WTC11 (cell line): ENCODE data around the gene MRGPRX1. TPM values are rescaled to one million over a fixed set of nuclear protein-coding genes. Genes with fewer than 3 reads are reported as not detected.

Source experiments
- ATAC-seq: fragments of 200-7000 bp; cut with Tn5 transposase; 2 replicates; pipeline ENCODE4 v1.10.0; 2021; ENCODE audit warnings: mild to moderate bottlenecking, moderate library complexity
- CTCF ChIA-PET: fragments of 300-600 bp; sonication (Branson Sonifier 250); formaldehyde crosslinking; loops from one replicate; lab custom pipeline; 2021; ENCODE audit warnings: antibody characterized with exemption; lab: Charles Lee
- POLR2A ChIA-PET: fragments of 350-600 bp; sonication (Branson Sonifier 250); formaldehyde crosslinking; loops from one replicate; lab custom pipeline; 2021; ENCODE audit warnings: antibody characterized with exemption; lab: Charles Lee
- DNase-seq: peaks from one replicate; pipeline ENCODE4 v3.0.0; 2021; ENCODE audit warnings: low spot score
- H3K27ac Mint-ChIP-seq: 2 replicates; pipeline ENCODE4 v1.8.0; 2021; ENCODE audit warnings: mixed read lengths
- H3K27me3 Mint-ChIP-seq: 2 replicates; pipeline ENCODE4 v1.8.0; 2021; ENCODE audit warnings: low read depth, mild to moderate bottlenecking, moderate library complexity, mixed read lengths
- H3K36me3 Mint-ChIP-seq: 2 replicates; pipeline ENCODE4 v1.8.0; 2021; ENCODE audit warnings: mixed read lengths
- H3K4me1 Mint-ChIP-seq: 2 replicates; pipeline ENCODE4 v1.8.0; 2022; ENCODE audit warnings: mixed read lengths
- H3K4me3 Mint-ChIP-seq: 2 replicates; pipeline ENCODE4 v1.8.0; 2021; ENCODE audit warnings: mild to moderate bottlenecking, moderate library complexity, mixed read lengths
- H3K9me3 Mint-ChIP-seq: 2 replicates; pipeline ENCODE4 v1.8.0; 2021; ENCODE audit warnings: mixed read lengths
- CREM ChIP-seq: sonication (generic); formaldehyde crosslinking; IDR thresholded peaks from 2 replicates; pipeline ENCODE4 v1.8.1; 2022; ENCODE audit warnings: mild to moderate bottlenecking, missing genetic modification reagents, moderate library complexity
- EMX1 ChIP-seq: fragments of 250-450 bp; sonication (Bioruptor Pico); IDR thresholded peaks from 2 replicates; pipeline ENCODE4 v1.8.0; 2021; ENCODE audit warnings: mild to moderate bottlenecking
- JAZF1 ChIP-seq: fragments of 250-450 bp; sonication (Bioruptor Pico); IDR thresholded peaks from 2 replicates; pipeline ENCODE4 v1.9.0; 2021; ENCODE audit warnings: moderate library complexity, mild to moderate bottlenecking, inconsistent platforms
- NFE2L1 ChIP-seq: sonication (generic); formaldehyde crosslinking; IDR thresholded peaks from 2 replicates; pipeline ENCODE4 v1.8.1; 2023; ENCODE audit warnings: missing genetic modification reagents
- NR1H2 ChIP-seq: sonication (generic); formaldehyde crosslinking; IDR thresholded peaks from 2 replicates; pipeline ENCODE4 v1.9.0; 2021; ENCODE audit warnings: mild to moderate bottlenecking, moderate library complexity, missing genetic modification reagents
- SOX15 ChIP-seq: fragments of 250-450 bp; sonication (Bioruptor Pico); IDR thresholded peaks from 2 replicates; pipeline ENCODE4 v1.9.0; 2021; ENCODE audit warnings: mild to moderate bottlenecking
- ZBTB21 ChIP-seq: sonication (generic); formaldehyde crosslinking; IDR thresholded peaks from 2 replicates; pipeline ENCODE4 v1.8.1; 2023; ENCODE audit warnings: mild to moderate bottlenecking, missing genetic modification reagents, borderline replicate concordance
- ZNF138 ChIP-seq: sonication (generic); formaldehyde crosslinking; conservative IDR thresholded peaks from 2 replicates; pipeline ENCODE4 v1.8.1; 2022; ENCODE audit warnings: mild to moderate bottlenecking, moderate library complexity, missing genetic modification reagents
- ZNF232 ChIP-seq: sonication (generic); formaldehyde crosslinking; IDR thresholded peaks from 2 replicates; pipeline ENCODE4 v1.8.0; 2022; ENCODE audit warnings: mild to moderate bottlenecking, missing genetic modification reagents
- ZNF396 ChIP-seq: fragments of 250-450 bp; sonication (Bioruptor Pico); IDR thresholded peaks from 2 replicates; pipeline ENCODE4 v1.8.0; 2021; ENCODE audit warnings: mild to moderate bottlenecking, moderate library complexity, borderline replicate concordance
- ZNF423 ChIP-seq: fragments of 250-450 bp; sonication (Bioruptor Pico); IDR thresholded peaks from 2 replicates; pipeline ENCODE4 v2.1.2; 2022; ENCODE audit warnings: mild to moderate bottlenecking, moderate library complexity
- ZNF671 ChIP-seq: fragments of 250-450 bp; sonication (Bioruptor Pico); IDR thresholded peaks from 2 replicates; pipeline ENCODE4 v1.8.0; 2021; ENCODE audit warnings: mild to moderate bottlenecking
- total RNA-seq: library from RNA; stranded (reverse); gene quantifications from 3 replicates; pipeline ENCODE4 v1.2.3, GENCODE V29; 2021
- TF ChIP-seq, protein P1 (sequence below): sonication (generic); formaldehyde crosslinking; IDR thresholded peaks from 2 replicates; pipeline ENCODE4 v1.8.0; 2022; ENCODE audit warnings: missing genetic modification reagents
- TF ChIP-seq, protein P2 (sequence below): sonication (generic); formaldehyde crosslinking; IDR thresholded peaks from 2 replicates; pipeline ENCODE4 v1.8.1; 2022; ENCODE audit warnings: missing genetic modification reagents, borderline replicate concordance
- TF ChIP-seq, protein P3 (sequence below): sonication (generic); formaldehyde crosslinking; conservative IDR thresholded peaks from 2 replicates; pipeline ENCODE4 v1.8.1; 2022; ENCODE audit warnings: mild to moderate bottlenecking, missing genetic modification reagents
- TF ChIP-seq, protein P4 (sequence below): sonication (generic); formaldehyde crosslinking; IDR thresholded peaks from 2 replicates; pipeline ENCODE4 v1.8.0; 2022; ENCODE audit warnings: mild to moderate bottlenecking, missing genetic modification reagents
- TF ChIP-seq, protein P5 (sequence below): sonication (generic); formaldehyde crosslinking; IDR thresholded peaks from 2 replicates; pipeline ENCODE4 v1.8.1; 2022; ENCODE audit warnings: low read depth, missing genetic modification reagents, borderline replicate concordance
- TF ChIP-seq, protein P6 (sequence below): fragments of 250-450 bp; sonication (Bioruptor Pico); IDR thresholded peaks from 2 replicates; pipeline ENCODE4 v1.9.0; 2021; ENCODE audit warnings: moderate library complexity, mild to moderate bottlenecking, inconsistent platforms, borderline replicate concordance

MRGPRX1 gene
- total RNA-seq, 1 experiment from 2014 or later = not detected

DNA sequence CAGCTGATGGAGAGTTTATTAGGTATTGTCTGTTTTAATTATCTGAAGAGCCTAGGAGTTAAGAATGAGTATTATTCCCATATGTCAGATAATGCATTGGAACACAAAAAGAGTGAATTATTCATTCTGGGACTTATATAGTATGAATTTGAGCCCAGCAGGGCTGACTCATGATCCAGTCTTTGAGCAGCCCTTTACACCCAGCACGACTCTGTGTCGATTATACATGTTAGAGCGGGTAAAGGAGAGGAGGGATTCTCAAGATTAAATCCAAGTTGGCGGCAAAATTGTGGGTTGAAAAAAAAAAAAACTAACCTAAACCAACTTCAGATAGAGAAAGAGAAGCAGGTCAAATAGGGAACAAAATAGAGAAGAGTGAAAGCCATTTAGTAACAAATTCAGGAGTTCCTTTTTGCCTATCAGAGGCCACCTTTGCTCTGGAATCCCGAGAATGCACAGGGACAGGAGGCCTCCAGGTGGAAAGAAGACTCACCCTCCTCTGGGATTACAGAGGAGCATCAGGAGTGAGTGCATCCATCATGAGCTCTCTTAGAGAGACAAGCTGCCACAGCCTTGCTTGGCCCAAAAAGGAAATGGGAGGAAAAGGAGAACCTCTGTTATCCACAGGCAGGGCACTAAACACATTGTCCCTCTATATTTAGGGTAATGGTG lies 3.1 kb downstream of the MRGPRX1 start:
- POLR2A ChIA-PET = no interaction called here
- no peaks in the 10 kb centered on the region; the same call in 1 of the 2 replicates for H3K4me1 Mint-ChIP-seq
- no peak overlapping the region for H3K4me3 Mint-ChIP-seq
- TF ChIP-seq, protein P1, sequence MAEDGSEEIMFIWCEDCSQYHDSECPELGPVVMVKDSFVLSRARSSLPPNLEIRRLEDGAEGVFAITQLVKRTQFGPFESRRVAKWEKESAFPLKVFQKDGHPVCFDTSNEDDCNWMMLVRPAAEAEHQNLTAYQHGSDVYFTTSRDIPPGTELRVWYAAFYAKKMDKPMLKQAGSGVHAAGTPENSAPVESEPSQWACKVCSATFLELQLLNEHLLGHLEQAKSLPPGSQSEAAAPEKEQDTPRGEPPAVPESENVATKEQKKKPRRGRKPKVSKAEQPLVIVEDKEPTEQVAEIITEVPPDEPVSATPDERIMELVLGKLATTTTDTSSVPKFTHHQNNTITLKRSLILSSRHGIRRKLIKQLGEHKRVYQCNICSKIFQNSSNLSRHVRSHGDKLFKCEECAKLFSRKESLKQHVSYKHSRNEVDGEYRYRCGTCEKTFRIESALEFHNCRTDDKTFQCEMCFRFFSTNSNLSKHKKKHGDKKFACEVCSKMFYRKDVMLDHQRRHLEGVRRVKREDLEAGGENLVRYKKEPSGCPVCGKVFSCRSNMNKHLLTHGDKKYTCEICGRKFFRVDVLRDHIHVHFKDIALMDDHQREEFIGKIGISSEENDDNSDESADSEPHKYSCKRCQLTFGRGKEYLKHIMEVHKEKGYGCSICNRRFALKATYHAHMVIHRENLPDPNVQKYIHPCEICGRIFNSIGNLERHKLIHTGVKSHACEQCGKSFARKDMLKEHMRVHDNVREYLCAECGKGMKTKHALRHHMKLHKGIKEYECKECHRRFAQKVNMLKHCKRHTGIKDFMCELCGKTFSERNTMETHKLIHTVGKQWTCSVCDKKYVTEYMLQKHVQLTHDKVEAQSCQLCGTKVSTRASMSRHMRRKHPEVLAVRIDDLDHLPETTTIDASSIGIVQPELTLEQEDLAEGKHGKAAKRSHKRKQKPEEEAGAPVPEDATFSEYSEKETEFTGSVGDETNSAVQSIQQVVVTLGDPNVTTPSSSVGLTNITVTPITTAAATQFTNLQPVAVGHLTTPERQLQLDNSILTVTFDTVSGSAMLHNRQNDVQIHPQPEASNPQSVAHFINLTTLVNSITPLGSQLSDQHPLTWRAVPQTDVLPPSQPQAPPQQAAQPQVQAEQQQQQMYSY = no peak
- no peak for TF ChIP-seq ZNF138 (CRISPR knock-in tag)
- 0 out of 2 replicates have a peak, but pooled peaks have one; percentile 11 for TF ChIP-seq ZNF396 (CRISPR knock-in tag)
- no peaks in the 10 kb centered on the region for H3K9me3 Mint-ChIP-seq
- 0 out of 2 replicates have a peak overlapping the region, but pooled peaks have one; percentile 18 for H3K27ac Mint-ChIP-seq
- DNase-seq (peak; percentile 43), ATAC-seq (peak; percentile 98)
- H3K36me3 Mint-ChIP-seq = no peaks in the 10 kb centered on the region
- H3K27me3 Mint-ChIP-seq = peaks cover 4% of the 10 kb centered on the region; the same call in 1 of the 2 replicates
- CTCF ChIA-PET = interaction anchor here (0.6 kb wide), 1 partner anchor 83 kb away, joined by 3 read pairs; no protein-coding TSS in a partner anchor

DNA sequence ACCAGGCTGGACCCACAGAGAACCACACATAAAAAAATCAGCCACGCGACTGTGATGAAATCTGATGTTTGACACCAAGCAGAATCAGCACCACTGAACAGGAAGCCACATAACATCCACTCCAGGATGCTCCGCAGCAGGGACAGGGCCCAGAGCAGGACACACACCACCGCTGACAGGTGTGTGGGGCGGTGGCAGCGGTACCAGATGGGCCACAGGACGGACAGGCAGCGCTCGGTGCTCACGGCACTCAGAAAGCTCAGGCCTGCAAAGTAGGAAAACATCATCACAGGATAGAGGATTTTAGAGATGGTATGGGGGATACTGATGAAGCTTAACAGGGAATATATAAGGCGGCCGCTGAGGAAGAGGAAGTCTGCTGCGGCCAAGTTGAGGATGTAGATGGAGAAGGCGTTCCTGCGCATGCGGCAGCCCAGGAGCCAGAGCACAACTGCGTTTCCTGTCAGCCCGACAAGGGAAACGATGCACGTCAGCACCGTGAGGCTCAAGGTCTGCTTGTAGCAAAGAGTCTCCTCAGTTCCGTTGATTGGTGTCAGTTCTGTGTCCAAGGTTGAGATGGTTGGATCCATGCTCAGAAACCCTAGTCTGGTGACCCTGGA lies 4.9 kb downstream of the MRGPRX1 start:
- no peaks in the 10 kb centered on the region for H3K36me3 Mint-ChIP-seq
- ATAC-seq = no peak
- POLR2A ChIA-PET = no interaction called here
- CTCF ChIA-PET = no interaction called here
- no peaks in the 10 kb centered on the region; the same call in 1 of the 2 replicates for H3K4me1 Mint-ChIP-seq
- H3K27me3 Mint-ChIP-seq = peaks cover 5% of the 10 kb centered on the region; the same call in 1 of the 2 replicates
- H3K4me3 Mint-ChIP-seq = no peak overlapping the region
- H3K9me3 Mint-ChIP-seq = no peaks in the 10 kb centered on the region
- DNase-seq = no peak
- no peak for TF ChIP-seq SOX15 (CRISPR knock-in tag)
- no peak for TF ChIP-seq NFE2L1 (CRISPR knock-in tag)
- TF ChIP-seq ZNF423 (CRISPR knock-in tag) = no peak
- TF ChIP-seq, protein P2, sequence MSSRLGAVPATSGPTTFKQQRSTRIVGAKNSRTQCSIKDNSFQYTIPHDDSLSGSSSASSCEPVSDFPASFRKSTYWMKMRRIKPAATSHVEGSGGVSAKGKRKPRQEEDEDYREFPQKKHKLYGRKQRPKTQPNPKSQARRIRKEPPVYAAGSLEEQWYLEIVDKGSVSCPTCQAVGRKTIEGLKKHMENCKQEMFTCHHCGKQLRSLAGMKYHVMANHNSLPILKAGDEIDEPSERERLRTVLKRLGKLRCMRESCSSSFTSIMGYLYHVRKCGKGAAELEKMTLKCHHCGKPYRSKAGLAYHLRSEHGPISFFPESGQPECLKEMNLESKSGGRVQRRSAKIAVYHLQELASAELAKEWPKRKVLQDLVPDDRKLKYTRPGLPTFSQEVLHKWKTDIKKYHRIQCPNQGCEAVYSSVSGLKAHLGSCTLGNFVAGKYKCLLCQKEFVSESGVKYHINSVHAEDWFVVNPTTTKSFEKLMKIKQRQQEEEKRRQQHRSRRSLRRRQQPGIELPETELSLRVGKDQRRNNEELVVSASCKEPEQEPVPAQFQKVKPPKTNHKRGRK (CRISPR knock-in tag) = no peak
- TF ChIP-seq, protein P3, sequence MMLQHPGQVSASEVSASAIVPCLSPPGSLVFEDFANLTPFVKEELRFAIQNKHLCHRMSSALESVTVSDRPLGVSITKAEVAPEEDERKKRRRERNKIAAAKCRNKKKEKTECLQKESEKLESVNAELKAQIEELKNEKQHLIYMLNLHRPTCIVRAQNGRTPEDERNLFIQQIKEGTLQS = no peak
- TF ChIP-seq EMX1 = no peak
- no peak for TF ChIP-seq ZBTB21 (CRISPR knock-in tag)
- no peak for TF ChIP-seq ZNF232 (CRISPR knock-in tag)
- no peak for TF ChIP-seq ZNF671 (CRISPR knock-in tag)
- TF ChIP-seq CREM (CRISPR knock-in tag) = no peak
- TF ChIP-seq, protein P4, sequence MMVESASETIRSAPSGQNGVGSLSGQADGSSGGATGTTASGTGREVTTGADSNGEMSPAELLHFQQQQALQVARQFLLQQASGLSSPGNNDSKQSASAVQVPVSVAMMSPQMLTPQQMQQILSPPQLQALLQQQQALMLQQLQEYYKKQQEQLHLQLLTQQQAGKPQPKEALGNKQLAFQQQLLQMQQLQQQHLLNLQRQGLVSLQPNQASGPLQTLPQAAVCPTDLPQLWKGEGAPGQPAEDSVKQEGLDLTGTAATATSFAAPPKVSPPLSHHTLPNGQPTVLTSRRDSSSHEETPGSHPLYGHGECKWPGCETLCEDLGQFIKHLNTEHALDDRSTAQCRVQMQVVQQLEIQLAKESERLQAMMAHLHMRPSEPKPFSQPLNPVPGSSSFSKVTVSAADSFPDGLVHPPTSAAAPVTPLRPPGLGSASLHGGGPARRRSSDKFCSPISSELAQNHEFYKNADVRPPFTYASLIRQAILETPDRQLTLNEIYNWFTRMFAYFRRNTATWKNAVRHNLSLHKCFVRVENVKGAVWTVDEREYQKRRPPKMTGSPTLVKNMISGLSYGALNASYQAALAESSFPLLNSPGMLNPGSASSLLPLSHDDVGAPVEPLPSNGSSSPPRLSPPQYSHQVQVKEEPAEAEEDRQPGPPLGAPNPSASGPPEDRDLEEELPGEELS (CRISPR knock-in tag) = no peak
- TF ChIP-seq, protein P5, sequence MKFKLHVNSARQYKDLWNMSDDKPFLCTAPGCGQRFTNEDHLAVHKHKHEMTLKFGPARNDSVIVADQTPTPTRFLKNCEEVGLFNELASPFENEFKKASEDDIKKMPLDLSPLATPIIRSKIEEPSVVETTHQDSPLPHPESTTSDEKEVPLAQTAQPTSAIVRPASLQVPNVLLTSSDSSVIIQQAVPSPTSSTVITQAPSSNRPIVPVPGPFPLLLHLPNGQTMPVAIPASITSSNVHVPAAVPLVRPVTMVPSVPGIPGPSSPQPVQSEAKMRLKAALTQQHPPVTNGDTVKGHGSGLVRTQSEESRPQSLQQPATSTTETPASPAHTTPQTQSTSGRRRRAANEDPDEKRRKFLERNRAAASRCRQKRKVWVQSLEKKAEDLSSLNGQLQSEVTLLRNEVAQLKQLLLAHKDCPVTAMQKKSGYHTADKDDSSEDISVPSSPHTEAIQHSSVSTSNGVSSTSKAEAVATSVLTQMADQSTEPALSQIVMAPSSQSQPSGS (CRISPR knock-in tag) = no peak
- TF ChIP-seq, protein P6, sequence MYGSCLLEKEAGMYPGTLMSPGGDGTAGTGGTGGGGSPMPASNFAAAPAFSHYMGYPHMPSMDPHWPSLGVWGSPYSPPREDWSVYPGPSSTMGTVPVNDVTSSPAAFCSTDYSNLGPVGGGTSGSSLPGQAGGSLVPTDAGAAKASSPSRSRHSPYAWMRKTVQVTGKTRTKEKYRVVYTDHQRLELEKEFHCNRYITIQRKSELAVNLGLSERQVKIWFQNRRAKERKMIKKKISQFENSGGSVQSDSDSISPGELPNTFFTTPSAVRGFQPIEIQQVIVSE (CRISPR knock-in tag) = no peak
- TF ChIP-seq JAZF1 = no peak
- no peak for TF ChIP-seq NR1H2 (CRISPR knock-in tag)
- no peak overlapping the region for H3K27ac Mint-ChIP-seq
